Caco-2 (cell line): Measurements from ENCODE around the gene C9orf78. TPM values are rescaled to one million over a fixed set of nuclear protein-coding genes. Genes with fewer than 3 reads are reported as not detected.

Experiments
- BruUV-seq: library from RNA; stranded (reverse); fragments of 400-500 nt; replicated peaks from 2 replicates; lab custom pipeline; 2021; lab: Mats Ljungman, UMichigan
- CTCF ChIA-PET: fragments of 300-600 bp; sonication (Branson Sonifier 250); formaldehyde crosslinking; loops from one replicate; lab custom pipeline; 2022; ENCODE audit warnings: antibody characterized with exemption; lab: Charles Lee
- POLR2A ChIA-PET: fragments of 300-600 bp; sonication (Branson Sonifier 250); formaldehyde crosslinking; loops from one replicate; lab custom pipeline; 2022; ENCODE audit warnings: antibody characterized with exemption; lab: Charles Lee
- DNase-seq, 2 experiments: peaks; one replicate each; pipeline versions ENCODE4 v3.0.0 to v3.0.0-alpha.2; 2020 to 2022
- H3K27me3 ChIP-seq: replicated peaks from 2 replicates; pipeline ENCODE4 v1.6.0; 2011; ENCODE audit warnings: low read length; ENCODE audit not compliant: control insufficient read depth, insufficient read depth
- H3K36me3 ChIP-seq: 2 replicates; pipeline ENCODE4 v1.5.1; 2011; ENCODE audit warnings: low read length; ENCODE audit not compliant: control insufficient read depth, insufficient read depth
- H3K4me1 ChIP-seq: fragments of 250-450 bp; sonication (Bioruptor Pico); 2 replicates; pipeline ENCODE4 v1.5.1; 2020; ENCODE audit warnings: mild to moderate bottlenecking
- H3K4me3 ChIP-seq: 2 replicates; pipeline ENCODE4 v1.5.1; 2011; ENCODE audit warnings: low read depth, mild to moderate bottlenecking, control low read depth, low read length
- H3K9me3 ChIP-seq: fragments of 250-450 bp; sonication (Bioruptor Pico); 2 replicates; pipeline ENCODE4 v1.5.1; 2020; ENCODE audit warnings: mild to moderate bottlenecking, moderate library complexity
- H3K27ac Mint-ChIP-seq: one replicate; pipeline ENCODE4 v1.8.0; 2022; ENCODE audit warnings: mixed read lengths; ENCODE audit not compliant: unreplicated experiment
- H3K27me3 Mint-ChIP-seq: one replicate; pipeline ENCODE4 v1.8.0; 2022; ENCODE audit warnings: mixed read lengths; ENCODE audit not compliant: insufficient read depth, unreplicated experiment
- H3K36me3 Mint-ChIP-seq: one replicate; pipeline ENCODE4 v1.8.0; 2022; ENCODE audit warnings: mild to moderate bottlenecking, mixed read lengths; ENCODE audit not compliant: insufficient read depth, unreplicated experiment
- H3K4me1 Mint-ChIP-seq: one replicate; pipeline ENCODE4 v1.8.0; 2022; ENCODE audit warnings: low read depth, mixed read lengths; ENCODE audit not compliant: unreplicated experiment
- H3K4me3 Mint-ChIP-seq: one replicate; pipeline ENCODE4 v1.8.0; 2022; ENCODE audit warnings: mild to moderate bottlenecking, moderate library complexity, mixed read lengths; ENCODE audit not compliant: unreplicated experiment
- H3K9me3 Mint-ChIP-seq: one replicate; pipeline ENCODE4 v1.8.0; 2022; ENCODE audit warnings: mixed read lengths; ENCODE audit not compliant: unreplicated experiment
- intact Hi-C: fragments of 100-400 bp; cut with micrococcal nuclease; formaldehyde crosslinking; loops from one replicate; pipeline ENCODE4 v1.10.0; 2022; ENCODE audit not compliant: unreplicated experiment
- total RNA-seq: library from RNA; stranded (reverse); gene quantifications from 2 replicates; pipeline ENCODE4 v1.2.3, GENCODE V29; 2022
- TF ChIP-seq, protein P1 (sequence below), 2 experiments: fragments of 200-600 bp in 1 of 2; IDR thresholded peaks; 1 replicate in 1 of 2; 2 replicates in 1 of 2; pipeline versions ENCODE4 v1.5.1 to v1.8.0; 2011 to 2022; ENCODE audit warnings: antibody characterized with exemption in 1 of 2, control low read depth in 1 of 2, inconsistent platforms in 1 of 2, low read depth in 1 of 2, low read length in 1 of 2, mild to moderate bottlenecking in 1 of 2, moderate library complexity in 1 of 2; ENCODE audit not compliant: insufficient read depth in 1 of 2, severe bottlenecking in 1 of 2, unreplicated experiment in 1 of 2

C9orf78 gene
- total RNA-seq, 1 experiment from 2014 or later, result 44.1 TPM

DNA sequence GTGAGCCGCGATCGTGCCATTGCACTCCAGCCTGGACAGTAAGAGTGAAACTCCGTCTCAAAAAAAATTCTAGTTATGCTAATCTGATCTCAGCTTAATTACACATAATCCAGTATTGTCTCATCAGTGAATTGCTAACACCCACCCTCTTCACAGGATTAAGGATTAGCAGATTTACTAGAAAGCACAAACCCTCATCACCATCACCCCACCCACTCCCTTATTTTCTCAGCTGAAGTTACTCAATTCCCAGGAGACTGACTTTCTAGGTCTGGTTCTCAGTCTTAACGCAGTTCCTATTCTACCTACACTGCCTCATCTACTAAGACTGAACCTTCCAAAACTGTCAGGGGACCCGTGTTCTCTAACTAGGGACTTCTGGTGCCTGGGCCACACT, 23.1 kb downstream of the C9orf78 start:
- intact Hi-C loops, result no loop called here
- POLR2A ChIA-PET, result interaction anchor here (0.6 to 1.1 kb wide), 2 partner anchors 9 to 22 kb away, joined by 3 read pairs; partner anchors contain the start of gene TOR1B
- CTCF ChIA-PET, result no interaction called here
- Histone ChIP-seq H3K27me3 (no peaks in the 10 kb centered on the region), H3K4me3 (no peak overlapping the region), H3K9me3 (no peaks in the 10 kb centered on the region), H3K36me3 (peaks cover 3% of the 10 kb centered on the region; the same call in 1 of the 2 replicates), H3K4me1 (peaks cover 30% of the 10 kb centered on the region)
- DNase-seq, result no peak
- H3K9me3 Mint-ChIP-seq, result no peaks in the 10 kb centered on the region
- H3K4me3 Mint-ChIP-seq, result no peak overlapping the region
- peak overlapping the region; percentile 61 for H3K27ac Mint-ChIP-seq
- peaks cover 42% of the 10 kb centered on the region for H3K36me3 Mint-ChIP-seq
- H3K27me3 Mint-ChIP-seq, result no peaks in the 10 kb centered on the region
- no TSS peak for BruUV-seq
- TF ChIP-seq, protein P1, sequence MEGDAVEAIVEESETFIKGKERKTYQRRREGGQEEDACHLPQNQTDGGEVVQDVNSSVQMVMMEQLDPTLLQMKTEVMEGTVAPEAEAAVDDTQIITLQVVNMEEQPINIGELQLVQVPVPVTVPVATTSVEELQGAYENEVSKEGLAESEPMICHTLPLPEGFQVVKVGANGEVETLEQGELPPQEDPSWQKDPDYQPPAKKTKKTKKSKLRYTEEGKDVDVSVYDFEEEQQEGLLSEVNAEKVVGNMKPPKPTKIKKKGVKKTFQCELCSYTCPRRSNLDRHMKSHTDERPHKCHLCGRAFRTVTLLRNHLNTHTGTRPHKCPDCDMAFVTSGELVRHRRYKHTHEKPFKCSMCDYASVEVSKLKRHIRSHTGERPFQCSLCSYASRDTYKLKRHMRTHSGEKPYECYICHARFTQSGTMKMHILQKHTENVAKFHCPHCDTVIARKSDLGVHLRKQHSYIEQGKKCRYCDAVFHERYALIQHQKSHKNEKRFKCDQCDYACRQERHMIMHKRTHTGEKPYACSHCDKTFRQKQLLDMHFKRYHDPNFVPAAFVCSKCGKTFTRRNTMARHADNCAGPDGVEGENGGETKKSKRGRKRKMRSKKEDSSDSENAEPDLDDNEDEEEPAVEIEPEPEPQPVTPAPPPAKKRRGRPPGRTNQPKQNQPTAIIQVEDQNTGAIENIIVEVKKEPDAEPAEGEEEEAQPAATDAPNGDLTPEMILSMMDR (IDR thresholded peaks at IDR 0.05; ENCODE audit: insufficient read depth in 1 of 2, low read depth in 1 of 2, low read length in 1 of 2, severe bottlenecking in 1 of 2, unreplicated experiment in 1 of 2), result no peak
- peaks cover 25% of the 10 kb centered on the region for H3K4me1 Mint-ChIP-seq

DNA sequence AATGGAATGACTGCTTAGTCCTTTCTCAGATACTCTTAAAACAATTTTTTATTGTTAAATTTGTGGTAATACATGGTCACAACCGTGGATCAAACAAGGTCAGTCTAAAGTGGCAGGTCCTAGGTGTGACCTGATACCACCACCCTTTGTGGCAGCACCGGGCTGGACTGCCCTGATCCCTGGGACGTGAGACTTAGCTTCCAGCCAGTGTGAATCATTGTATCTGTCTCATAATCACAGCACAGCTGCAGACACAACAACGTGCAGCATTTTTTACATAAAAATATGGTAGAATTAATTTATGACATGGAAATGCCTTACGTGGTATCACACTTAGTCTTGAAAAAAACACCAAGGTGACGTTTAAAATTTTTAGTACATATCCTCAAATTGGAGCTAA, 24.3 kb downstream of the C9orf78 start:
- TSS peak; percentile 20 for BruUV-seq

DNA sequence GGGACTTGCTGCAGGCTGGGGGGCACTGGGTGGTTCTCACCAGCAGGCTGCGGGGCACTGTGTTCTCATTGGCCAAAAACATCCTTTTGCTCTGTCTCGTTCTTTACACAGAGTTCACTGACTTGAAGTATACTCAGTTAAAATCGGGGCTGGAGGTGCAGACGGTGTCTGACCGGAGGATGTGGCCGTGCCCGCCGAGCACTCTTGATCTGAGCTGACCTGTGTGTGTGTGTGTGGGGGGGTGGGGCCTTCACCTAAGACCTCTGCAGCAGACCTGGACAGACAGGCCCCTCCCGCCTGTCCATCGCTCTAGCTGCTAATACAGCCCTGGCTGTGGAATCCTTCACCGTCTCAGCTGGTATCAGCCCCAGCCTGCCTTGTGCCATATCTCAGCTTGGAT, 25.0 kb downstream of the C9orf78 start:
- H3K9me3 Mint-ChIP-seq, result no peaks in the 10 kb centered on the region
- Histone ChIP-seq H3K27me3 (no peaks in the 10 kb centered on the region), H3K36me3 (peaks cover 1% of the 10 kb centered on the region; the same call in 1 of the 2 replicates), H3K4me1 (peaks cover 30% of the 10 kb centered on the region), H3K4me3 (no peak overlapping the region), H3K9me3 (no peaks in the 10 kb centered on the region)
- CTCF ChIA-PET, result no interaction called here
- no peak for DNase-seq
- peaks cover 45% of the 10 kb centered on the region for H3K36me3 Mint-ChIP-seq
- peaks cover 22% of the 10 kb centered on the region for H3K4me1 Mint-ChIP-seq
- H3K4me3 Mint-ChIP-seq, result no peak overlapping the region
- no TSS peak for BruUV-seq
- peak overlapping the region; percentile 35 for H3K27ac Mint-ChIP-seq
- intact Hi-C loops, result no loop called here
- no peaks in the 10 kb centered on the region for H3K27me3 Mint-ChIP-seq
- POLR2A ChIA-PET, result no interaction called here
- TF ChIP-seq, protein P1 (IDR thresholded peaks at IDR 0.05; ENCODE audit: insufficient read depth in 1 of 2, low read depth in 1 of 2, low read length in 1 of 2, severe bottlenecking in 1 of 2, unreplicated experiment in 1 of 2), result no peak

More for the DNA sequence above, 24.3 kb downstream of the C9orf78 start:
- Histone ChIP-seq H3K9me3 (no peaks in the 10 kb centered on the region), H3K36me3 (peaks cover 1% of the 10 kb centered on the region; the same call in 1 of the 2 replicates), H3K4me3 (no peak overlapping the region), H3K27me3 (no peaks in the 10 kb centered on the region), H3K4me1 (peaks cover 30% of the 10 kb centered on the region)
- TF ChIP-seq, protein P1 (IDR thresholded peaks at IDR 0.05; ENCODE audit: insufficient read depth in 1 of 2, low read depth in 1 of 2, low read length in 1 of 2, severe bottlenecking in 1 of 2, unreplicated experiment in 1 of 2), result no peak
- Mint-ChIP-seq H3K4me3 (peak overlapping the region; percentile 35), H3K9me3 (no peaks in the 10 kb centered on the region), H3K36me3 (peaks cover 44% of the 10 kb centered on the region), H3K4me1 (peaks cover 25% of the 10 kb centered on the region), H3K27me3 (no peaks in the 10 kb centered on the region), H3K27ac (peak overlapping the region; percentile 35)
- intact Hi-C loops, result no loop called here
- no peak for DNase-seq
- ChIA-PET POLR2A (interaction anchor here (0.5 kb wide), 1 partner anchor 10 kb away, joined by 3 read pairs; no protein-coding TSS in a partner anchor), CTCF (interaction anchor here (0.8 to 1.0 kb wide), 2 partner anchors 58 to 187 kb away, joined by 3 read pairs; partner anchors contain the start of gene PTGES)
